GM23338 (cell line): ENCODE measurements around the gene MITF. TPM values are rescaled to one million over a fixed set of nuclear protein-coding genes. Genes with fewer than 3 reads are reported as not detected.

Source experiments
- ATAC-seq: fragments of 200-7000 bp; cut with Tn5 transposase; 3 replicates; pipeline ENCODE4 v1.9.1; 2020
- DNase-seq: peaks from one replicate; pipeline ENCODE4 v3.0.0-alpha.2; 2015; ENCODE audit warnings: low spot score
- H2AFZ ChIP-seq: fragments of 200-600 bp; sonication (generic); 2 replicates; pipeline ENCODE4 v1.8.0; 2016; ENCODE audit warnings: antibody characterized with exemption, mild to moderate bottlenecking, moderate library complexity
- H3F3A ChIP-seq: fragments of 200-600 bp; sonication (generic); replicated peaks from 2 replicates; pipeline ENCODE4 v1.8.0; 2017; ENCODE audit warnings: antibody characterized with exemption, mixed run types, low read depth
- H3K27ac ChIP-seq: fragments of 200-600 bp; sonication (generic); 2 replicates; pipeline ENCODE4 v1.6.1; 2016; ENCODE audit warnings: low read depth
- H3K27me3 ChIP-seq: fragments of 200-600 bp; sonication (generic); 2 replicates; pipeline ENCODE4 v1.8.0; 2016; ENCODE audit warnings: mild to moderate bottlenecking, mixed run types, moderate library complexity; ENCODE audit not compliant: insufficient read depth
- H3K36me3 ChIP-seq: fragments of 200-600 bp; sonication (generic); 2 replicates; pipeline ENCODE4 v1.8.0; 2016; ENCODE audit warnings: mild to moderate bottlenecking; ENCODE audit not compliant: insufficient read depth
- H3K4me1 ChIP-seq: fragments of 200-600 bp; sonication (generic); 2 replicates; pipeline ENCODE4 v1.8.0; 2016; ENCODE audit warnings: mild to moderate bottlenecking, moderate library complexity; ENCODE audit not compliant: insufficient read depth
- H3K4me2 ChIP-seq: fragments of 200-600 bp; sonication (generic); 2 replicates; pipeline ENCODE4 v1.7.1; 2017; ENCODE audit warnings: mixed run types
- H3K4me3 ChIP-seq: fragments of 200-600 bp; sonication (generic); 2 replicates; pipeline ENCODE4 v1.6.1; 2016; ENCODE audit warnings: mixed run types
- H3K79me2 ChIP-seq: fragments of 200-600 bp; sonication (generic); replicated peaks from 2 replicates; pipeline ENCODE4 v1.8.0; 2017; ENCODE audit warnings: mild to moderate bottlenecking; ENCODE audit not compliant: insufficient read depth
- H3K9me2 ChIP-seq: fragments of 200-600 bp; sonication (generic); 2 replicates; pipeline ENCODE4 v1.8.0; 2017; ENCODE audit not compliant: insufficient read depth
- H4K20me1 ChIP-seq: fragments of 200-600 bp; sonication (generic); replicated peaks from 2 replicates; pipeline ENCODE4 v1.8.0; 2017; ENCODE audit warnings: mild to moderate bottlenecking; ENCODE audit not compliant: insufficient read depth
- H3K27ac Mint-ChIP-seq: 2 replicates; pipeline ENCODE4 v1.8.0; 2020; ENCODE audit warnings: inconsistent platforms, mild to moderate bottlenecking, moderate library complexity, mixed read lengths
- H3K27me3 Mint-ChIP-seq: 3 replicates; pipeline ENCODE4 v1.8.0; 2022; ENCODE audit warnings: low read depth, mild to moderate bottlenecking, moderate library complexity, mixed read lengths, inconsistent platforms; ENCODE audit not compliant: insufficient read depth, poor library complexity
- H3K36me3 Mint-ChIP-seq: 3 replicates; pipeline ENCODE4 v1.8.0; 2021; ENCODE audit warnings: low read depth, mild to moderate bottlenecking, inconsistent platforms, moderate library complexity, mixed read lengths
- H3K4me1 Mint-ChIP-seq: 3 replicates; pipeline ENCODE4 v1.8.0; 2020; ENCODE audit warnings: mild to moderate bottlenecking, inconsistent platforms, mixed read lengths
- H3K4me3 Mint-ChIP-seq: 3 replicates; pipeline ENCODE4 v1.8.0; 2021; ENCODE audit warnings: moderate library complexity, mild to moderate bottlenecking, inconsistent platforms, mixed read lengths
- H3K9me3 Mint-ChIP-seq: 3 replicates; pipeline ENCODE4 v1.8.0; 2020; ENCODE audit warnings: moderate library complexity, mild to moderate bottlenecking, inconsistent platforms, mixed read lengths
- CREB1 ChIP-seq: fragments of 250-450 bp; sonication (Bioruptor Pico); IDR thresholded peaks from 2 replicates; pipeline ENCODE4 v1.5.0; 2020; ENCODE audit warnings: low read depth, mild to moderate bottlenecking, moderate library complexity
- CTCF ChIP-seq, 2 experiments: fragments of 200-600 bp in 1 of 2; sonication (generic) in 1 of 2; conservative IDR thresholded peaks; 2 replicates each; pipeline versions ENCODE4 v1.5.1 to v1.6.1; 2016 to 2017; ENCODE audit warnings: antibody characterized with exemption in 2 of 2, low read depth in 2 of 2, mild to moderate bottlenecking in 2 of 2, moderate library complexity in 1 of 2
- ETS1 ChIP-seq: IDR thresholded peaks from 2 replicates; pipeline ENCODE4 v1.6.1; 2016; ENCODE audit warnings: antibody characterized with exemption
- JUNB ChIP-seq: IDR thresholded peaks from one replicate; pipeline ENCODE4 v1.6.1; 2016; ENCODE audit warnings: antibody characterized with exemption; ENCODE audit not compliant: unreplicated experiment
- NANOG ChIP-seq: IDR thresholded peaks from 2 replicates; pipeline ENCODE4 v1.6.1; 2016; ENCODE audit warnings: antibody characterized with exemption, borderline replicate concordance
- STAT1 ChIP-seq: IDR thresholded peaks from one replicate; pipeline ENCODE4 v1.6.1; 2016; ENCODE audit warnings: antibody characterized with exemption; ENCODE audit not compliant: unreplicated experiment
- ZNF462 ChIP-seq: fragments of 250-450 bp; sonication (Bioruptor Pico); IDR thresholded peaks from 2 replicates; pipeline ENCODE4 v1.5.0; 2020; ENCODE audit warnings: mild to moderate bottlenecking, moderate library complexity
- polyA plus RNA-seq: library from polyadenylated mRNA; unstranded; fragments of >200 nt; fragmentation: Nextera tagmentation; extraction: Ambion mirVana; gene quantifications from 2 replicates; pipeline ENCODE4 v1.2.1, GENCODE V29; 2016
- total RNA-seq: library from RNA; depleted of rRNA; stranded (reverse); fragments of >200 nt; shearing (Covaris generic); gene quantifications from 2 replicates; pipeline ENCODE4 v1.2.3, GENCODE V29; 2014

MITF gene
- total and polyA plus RNA-seq, 2 experiments from 2014 or later: 1.9 to 2.4 TPM

GRCh38 chr3:69809076-69809835, 70.0 kb downstream of the MITF start:
- no peaks in the 10 kb centered on the region for H3K9me3 Mint-ChIP-seq
- Histone ChIP-seq H3K4me2 (no peak overlapping the region), H3K4me1 (peaks cover 4% of the 10 kb centered on the region; the same call in 1 of the 2 replicates), H3K27ac (no peak overlapping the region), H3K36me3 (no peaks in the 10 kb centered on the region), H3K27me3 (no peaks in the 10 kb centered on the region), H3K4me3 (no peak overlapping the region), H3K79me2 (no peaks in the 10 kb centered on the region), H3F3A (no peaks in the 10 kb centered on the region), H2AFZ (no peak overlapping the region), H3K9me2 (no peaks in the 10 kb centered on the region), H4K20me1 (no peaks in the 10 kb centered on the region)
- ATAC-seq (no peak), DNase-seq (no peak)
- peaks cover 6% of the 10 kb centered on the region; the same call in 2 of the 3 replicates for H3K4me1 Mint-ChIP-seq
- H3K27ac Mint-ChIP-seq: no peak overlapping the region
- TF ChIP-seq CTCF (conservative IDR thresholded peaks at IDR 0.05; ENCODE audit: low read depth in 2 of 2) (no peak), CREB1 (CRISPR knock-in tag) (no peak), ETS1 (no peak), ZNF462 (CRISPR knock-in tag) (no peak), JUNB (no peak), STAT1 (no peak), NANOG (no peak)
- H3K4me3 Mint-ChIP-seq: no peak overlapping the region
- no peaks in the 10 kb centered on the region for H3K36me3 Mint-ChIP-seq
- H3K27me3 Mint-ChIP-seq: no peaks in the 10 kb centered on the region
